Measurements from ENCODE around the gene COPZ2. TPM values are rescaled to one million over a fixed set of nuclear protein-coding genes. Genes with fewer than 3 reads are reported as not detected.

The COPZ2 gene
- total and polyA plus RNA-seq, 11 donors: 13.2 to 64.3 (median 48.2) TPM

DNA sequence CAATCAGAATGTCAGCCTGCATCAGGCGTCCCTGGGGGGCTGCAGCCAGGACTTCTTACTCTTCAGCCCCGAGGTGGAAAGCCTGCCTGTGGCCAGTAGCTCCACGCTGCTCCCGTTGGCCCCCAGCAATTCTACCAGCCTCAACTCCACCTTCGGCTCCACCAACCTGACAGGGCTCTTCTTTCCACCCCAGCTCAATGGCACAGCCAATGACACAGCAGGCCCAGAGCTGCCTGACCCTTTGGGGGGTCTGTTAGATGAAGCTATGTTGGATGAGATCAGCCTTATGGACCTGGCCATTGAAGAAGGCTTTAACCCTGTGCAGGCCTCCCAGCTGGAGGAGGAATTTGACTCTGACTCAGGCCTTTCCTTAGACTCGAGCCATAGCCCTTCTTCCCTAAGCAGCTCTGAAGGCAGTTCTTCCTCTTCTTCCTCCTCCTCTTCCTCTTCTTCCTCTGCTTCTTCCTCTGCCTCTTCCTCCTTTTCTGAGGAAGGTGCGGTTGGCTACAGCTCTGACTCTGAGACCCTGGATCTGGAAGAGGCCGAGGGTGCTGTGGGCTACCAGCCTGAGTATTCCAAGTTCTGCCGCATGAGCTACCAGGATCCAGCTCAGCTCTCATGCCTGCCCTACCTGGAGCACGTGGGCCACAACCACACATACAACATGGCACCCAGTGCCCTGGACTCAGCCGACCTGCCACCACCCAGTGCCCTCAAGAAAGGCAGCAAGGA, 21.0 kb upstream of the COPZ2 start:
- H3K27me3 ChIP-seq: no peaks in the 10 kb centered on the region
- WGBS, 4 donors: 73 to 82% (median 79%) methylated on average over 11 of the region's 11 CpGs
- H3K4me1 ChIP-seq: peaks cover 7 to 76% (median 51%) of the 10 kb centered on the region in 12 donors
- intact Hi-C loops (cut with DNase I): no loop called here
- ATAC-seq (no peak), DNase-seq (no peak)
- no peaks in the 10 kb centered on the region for H3K9me3 ChIP-seq
- peak overlapping the region in 3 of 12 donors; percentile 25 to 52 (median 50) for H3K27ac ChIP-seq
- H3K4me3 ChIP-seq: no peak overlapping the region
- TF ChIP-seq, protein P1, sequence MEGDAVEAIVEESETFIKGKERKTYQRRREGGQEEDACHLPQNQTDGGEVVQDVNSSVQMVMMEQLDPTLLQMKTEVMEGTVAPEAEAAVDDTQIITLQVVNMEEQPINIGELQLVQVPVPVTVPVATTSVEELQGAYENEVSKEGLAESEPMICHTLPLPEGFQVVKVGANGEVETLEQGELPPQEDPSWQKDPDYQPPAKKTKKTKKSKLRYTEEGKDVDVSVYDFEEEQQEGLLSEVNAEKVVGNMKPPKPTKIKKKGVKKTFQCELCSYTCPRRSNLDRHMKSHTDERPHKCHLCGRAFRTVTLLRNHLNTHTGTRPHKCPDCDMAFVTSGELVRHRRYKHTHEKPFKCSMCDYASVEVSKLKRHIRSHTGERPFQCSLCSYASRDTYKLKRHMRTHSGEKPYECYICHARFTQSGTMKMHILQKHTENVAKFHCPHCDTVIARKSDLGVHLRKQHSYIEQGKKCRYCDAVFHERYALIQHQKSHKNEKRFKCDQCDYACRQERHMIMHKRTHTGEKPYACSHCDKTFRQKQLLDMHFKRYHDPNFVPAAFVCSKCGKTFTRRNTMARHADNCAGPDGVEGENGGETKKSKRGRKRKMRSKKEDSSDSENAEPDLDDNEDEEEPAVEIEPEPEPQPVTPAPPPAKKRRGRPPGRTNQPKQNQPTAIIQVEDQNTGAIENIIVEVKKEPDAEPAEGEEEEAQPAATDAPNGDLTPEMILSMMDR (IDR thresholded peaks at IDR 0.05): no peak
- no peak for TF ChIP-seq POLR2A (IDR thresholded peaks at IDR 0.05)
- H3K36me3 ChIP-seq: peaks cover 3 to 92% (median 81%) of the 10 kb centered on the region in 9 donors

DNA sequence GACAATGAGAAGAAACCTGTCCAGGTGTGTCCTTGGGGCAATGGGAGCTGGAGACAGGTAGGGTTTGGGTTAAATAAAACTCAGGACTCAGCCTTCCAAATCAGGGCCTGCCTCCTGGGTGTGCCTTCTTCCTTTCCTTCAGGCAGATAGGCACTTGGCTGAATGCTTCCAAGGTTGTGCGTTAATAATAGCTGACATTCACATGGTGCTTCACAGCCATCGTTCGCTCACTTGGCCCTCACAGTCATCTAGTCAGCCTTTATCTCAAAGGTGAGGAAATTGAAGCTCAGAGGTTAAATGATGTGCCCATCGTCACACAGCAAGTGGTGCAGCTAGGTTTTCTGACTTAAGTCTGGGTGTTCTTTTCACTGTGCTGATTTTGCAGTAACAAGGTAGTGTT, 20.0 kb upstream of the COPZ2 start:
- H3K4me1 ChIP-seq: peaks cover 7 to 80% (median 60%) of the 10 kb centered on the region in 12 donors
- H3K27me3 ChIP-seq: no peaks in the 10 kb centered on the region
- intact Hi-C loops (cut with DNase I): no loop called here
- no peaks in the 10 kb centered on the region for H3K9me3 ChIP-seq
- no peak for TF ChIP-seq POLR2A (IDR thresholded peaks at IDR 0.05)
- TF ChIP-seq, protein P1 (IDR thresholded peaks at IDR 0.05): no peak
- peak in 1 of 4 donors; percentile 3 for ATAC-seq
- no peak for DNase-seq
- peaks cover 3 to 87% (median 72%) of the 10 kb centered on the region in 9 donors for H3K36me3 ChIP-seq
- peak overlapping the region in 6 of 12 donors; percentile 1 to 52 (median 34) for H3K27ac ChIP-seq
- 25 to 38% (median 31%) methylated on average over 4 of the region's 4 CpGs for WGBS, 4 donors
- H3K4me3 ChIP-seq: no peak overlapping the region

DNA sequence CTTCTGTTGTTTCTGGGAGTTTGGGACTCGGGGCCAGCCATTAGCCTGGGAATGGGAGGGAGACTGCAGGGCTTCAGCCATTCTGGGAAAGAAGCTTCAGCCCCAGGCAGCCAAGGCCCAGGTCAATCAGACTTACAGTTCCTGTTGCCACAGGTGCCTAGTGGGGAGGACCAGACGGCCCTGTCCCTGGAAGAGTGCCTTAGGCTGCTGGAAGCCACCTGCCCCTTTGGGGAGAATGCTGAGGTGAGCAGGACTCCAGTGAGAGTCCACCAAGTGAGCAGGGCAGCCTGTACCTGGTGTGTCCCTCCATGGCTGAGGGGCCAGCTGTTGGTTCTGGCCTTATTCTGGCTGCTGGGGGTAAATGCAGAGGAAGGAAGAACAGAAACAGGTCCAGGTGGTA, 19.3 kb upstream of the COPZ2 start:
- peaks cover 9 to 88% (median 67%) of the 10 kb centered on the region in 12 donors for H3K4me1 ChIP-seq
- no peak overlapping the region for H3K4me3 ChIP-seq
- no peaks in the 10 kb centered on the region for H3K27me3 ChIP-seq
- peaks cover 3 to 80% (median 64%) of the 10 kb centered on the region in 9 donors for H3K36me3 ChIP-seq
- no peaks in the 10 kb centered on the region for H3K9me3 ChIP-seq
- H3K27ac ChIP-seq: peak overlapping the region in 5 of 12 donors; percentile 1 to 52 (median 29)
- intact Hi-C loops (cut with DNase I): no loop called here
- ATAC-seq (no peak), DNase-seq (no peak)
- 43 to 62% (median 51%) methylated on average over 2 of the region's 2 CpGs for WGBS, 4 donors
- TF ChIP-seq, protein P1 (IDR thresholded peaks at IDR 0.05): no peak
- no peak for TF ChIP-seq POLR2A (IDR thresholded peaks at IDR 0.05)

DNA sequence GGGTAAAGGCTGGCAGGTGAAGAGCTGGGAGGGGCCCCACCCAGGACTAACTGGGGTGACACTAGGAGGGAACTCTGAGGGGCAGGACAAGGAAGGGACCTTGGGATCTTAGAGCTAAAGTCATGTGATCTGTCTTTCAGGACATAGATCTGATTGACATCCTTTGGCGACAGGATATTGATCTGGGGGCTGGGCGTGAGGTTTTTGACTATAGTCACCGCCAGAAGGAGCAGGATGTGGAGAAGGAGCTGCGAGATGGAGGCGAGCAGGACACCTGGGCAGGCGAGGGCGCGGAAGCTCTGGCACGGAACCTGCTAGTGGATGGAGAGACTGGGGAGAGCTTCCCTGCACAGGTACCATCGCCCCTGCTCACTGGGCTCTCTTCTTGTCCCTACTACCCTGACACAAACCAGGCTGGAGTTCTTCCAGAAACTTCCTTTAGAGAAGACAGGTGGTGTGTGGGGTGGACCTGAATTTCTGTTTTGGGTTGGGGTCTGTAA, 18.7 kb upstream of the COPZ2 start:
- Histone ChIP-seq H3K4me3 (no peak overlapping the region), H3K4me1 (peaks cover 11 to 94% (median 71%) of the 10 kb centered on the region in 12 donors), H3K9me3 (no peaks in the 10 kb centered on the region), H3K27me3 (no peaks in the 10 kb centered on the region), H3K36me3 (peaks cover 3 to 77% (median 62%) of the 10 kb centered on the region in 9 donors), H3K27ac (peak overlapping the region in 3 of 12 donors; percentile 29 to 97 (median 47))
- ATAC-seq (no peak), DNase-seq (peak in 1 of 5 donors; percentile 29)
- intact Hi-C loops (cut with DNase I): no loop called here
- 82 to 94% (median 89%) methylated on average over 9 to 10 of the region's 10 CpGs for WGBS, 4 donors
- TF ChIP-seq, protein P1 (IDR thresholded peaks at IDR 0.05): no peak
